Lower lobe of right lung (tissue), 2 donors: ENCODE data around the gene CCT3. TPM values are rescaled to one million over a fixed set of nuclear protein-coding genes. Genes with fewer than 3 reads are reported as not detected.
A peak's percentile ranks its signal among the peaks of the same experiment; 100 is the strongest.

ENCODE experiments used
- ATAC-seq, 2 donors: fragments of 200-7000 bp; cut with Tn5 transposase; one replicate each; pipeline ENCODE4 v1.9.1; 2020 to 2022; ENCODE audit warnings: mild to moderate bottlenecking in 2 of 2, moderate library complexity in 2 of 2
- DNase-seq: peaks from one replicate; pipeline ENCODE4 v3.0.0-alpha.2; 2020
- H3K27ac ChIP-seq: fragments of 200-600 bp; one replicate; pipeline ENCODE4 v1.8.0; 2022
- H3K27me3 ChIP-seq: fragments of 200-600 bp; one replicate; pipeline ENCODE4 v1.8.0; 2022; ENCODE audit warnings: low read depth
- H3K36me3 ChIP-seq: fragments of 200-600 bp; one replicate; pipeline ENCODE4 v1.8.0; 2022; ENCODE audit warnings: mild to moderate bottlenecking
- H3K4me1 ChIP-seq: fragments of 200-600 bp; one replicate; pipeline ENCODE4 v1.8.0; 2022
- H3K4me3 ChIP-seq: fragments of 200-600 bp; one replicate; pipeline ENCODE4 v1.8.0; 2022; ENCODE audit warnings: mild to moderate bottlenecking
- H3K9me3 ChIP-seq: fragments of 200-600 bp; one replicate; pipeline ENCODE4 v1.8.0; 2022
- CTCF ChIP-seq: fragments of 200-600 bp; IDR thresholded peaks from one replicate; pipeline ENCODE4 v1.8.0; 2022; ENCODE audit warnings: antibody characterized with exemption, mild to moderate bottlenecking
- intact Hi-C: fragments of 100-400 bp; cut with DNase I; formaldehyde crosslinking; loops from one replicate; pipeline ENCODE4 v1.11.0; 2022
- total RNA-seq: library from RNA; stranded (reverse); fragmentation: NEBNext Ultra II Directional; extraction: Animal tissue kit (Norgen Biotek cat#: 25700); gene quantifications from one replicate; pipeline ENCODE4 v1.2.1, GENCODE V29; 2021
- donor health status: DM: no; HTN: yes; CAD: no; lungs with severe emphysema.

CCT3 gene
- total RNA-seq, 1 donor from 2014 or later, result 117 TPM

- DNase-seq (no peak), ATAC-seq (no peak)
- TF ChIP-seq CTCF, result no peak
- H3K4me1 ChIP-seq, result peaks cover 16% of the 10 kb centered on the region
- no peaks in the 10 kb centered on the region for H3K9me3 ChIP-seq
- H3K27ac ChIP-seq, result no peak within 1 kb of the TSS
- no peak within 1 kb of the TSS for H3K4me3 ChIP-seq
- no peaks in the 10 kb centered on the region for H3K36me3 ChIP-seq
- intact Hi-C loops, result no loop called here
- H3K27me3 ChIP-seq, result no peaks in the 10 kb centered on the region
These were observed 39.2 kb downstream of the CCT3 start, which contains the start of gene VHLL for GRCh38 chr1:156298852-156299357. Gene VHLL (minus strand): TSS chr1:156299307. CDS start chr1:156299189, 118 bp downstream.

GRCh38 chr1:156295391-156295947 lies 42.6 kb downstream of the CCT3 start, which contains the start of gene GLMP:
Gene GLMP (minus strand): TSS chr1:156295679. CDS start chr1:156295645, 34 bp downstream.
- peaks cover 22% of the 10 kb centered on the region for H3K4me1 ChIP-seq
- peaks cover 11% of the 10 kb centered on the region for H3K36me3 ChIP-seq
- H3K27me3 ChIP-seq, result no peaks in the 10 kb centered on the region
- peak within 1 kb of the TSS; percentile 71 for H3K27ac ChIP-seq
- peak within 1 kb of the TSS; percentile 87 for H3K4me3 ChIP-seq
- H3K9me3 ChIP-seq, result no peaks in the 10 kb centered on the region
- DNase-seq, result peak; percentile 79
- ATAC-seq, result peak; percentile 62 to 74
- no peak for TF ChIP-seq CTCF
- intact Hi-C loops, result no loop called here

- peaks cover 20% of the 10 kb centered on the region for H3K36me3 ChIP-seq
- peaks cover 22% of the 10 kb centered on the region for H3K4me1 ChIP-seq
- ATAC-seq, result no peak
- no peak overlapping the region for H3K4me3 ChIP-seq
- no peaks in the 10 kb centered on the region for H3K27me3 ChIP-seq
- no peak for DNase-seq
- H3K9me3 ChIP-seq, result no peaks in the 10 kb centered on the region
- TF ChIP-seq CTCF, result no peak
- no peak overlapping the region for H3K27ac ChIP-seq
- intact Hi-C loops, result no loop called here
These were observed 44.2 kb downstream of the CCT3 start for GRCh38 chr1:156293895-156294294.

GRCh38 chr1:156293098-156293434 lies 45.0 kb downstream of the CCT3 start:
- Histone ChIP-seq H3K9me3 (no peaks in the 10 kb centered on the region), H3K4me3 (no peak overlapping the region), H3K4me1 (peaks cover 22% of the 10 kb centered on the region), H3K27ac (no peak overlapping the region), H3K36me3 (peaks cover 23% of the 10 kb centered on the region), H3K27me3 (no peaks in the 10 kb centered on the region)
- TF ChIP-seq CTCF, result no peak
- ATAC-seq, result no peak
- no peak for DNase-seq
- intact Hi-C loops, result no loop called here

GRCh38 chr1:156291226-156292061 lies 46.6 kb downstream of the CCT3 start:
- ATAC-seq (peak; percentile 94 to 95), DNase-seq (peak; percentile 93)
- intact Hi-C loops, result no loop called here
- no peaks in the 10 kb centered on the region for H3K9me3 ChIP-seq
- H3K4me1 ChIP-seq, result peaks cover 22% of the 10 kb centered on the region
- H3K4me3 ChIP-seq, result peak overlapping the region; percentile 49
- peak overlapping the region; percentile 58 for H3K27ac ChIP-seq
- H3K27me3 ChIP-seq, result no peaks in the 10 kb centered on the region
- H3K36me3 ChIP-seq, result peaks cover 23% of the 10 kb centered on the region
- no peak for TF ChIP-seq CTCF
